ENCODE results near the gene NPHS2.
"Not testable (repeated sequence)": the region's sequence is repeated elsewhere in the genome, so short reads cannot be mapped to it uniquely, and the experiment has no call there.

NPHS2 gene

GRCh38 chr1:179545321-179545720 lies 30.4 kb downstream of the NPHS2 start:
- no peak for DNase-seq

GRCh38 chr1:179541774-179542173 lies 34.0 kb downstream of the NPHS2 start:
- no peak for DNase-seq

- no peak for DNase-seq
These were observed 45.4 kb downstream of the NPHS2 start for GRCh38 chr1:179530352-179530751.

GRCh38 chr1:179529482-179530195 lies 46.1 kb downstream of the NPHS2 start:
- DNase-seq: no peak

GRCh38 chr1:179518544-179518943 lies 57.2 kb downstream of the NPHS2 start:
- DNase-seq: not testable (repeated sequence)

GRCh38 chr1:179516976-179517705 lies 58.6 kb downstream of the NPHS2 start:
- no peak for DNase-seq

GRCh38 chr1:179510038-179510437 lies 65.7 kb downstream of the NPHS2 start:
- DNase-seq: no peak

GRCh38 chr1:179509384-179509783 lies 66.4 kb downstream of the NPHS2 start:
- no peak for DNase-seq

- DNase-seq: no peak
These were observed 69.5 kb downstream of the NPHS2 start for GRCh38 chr1:179506199-179506598.
